Measurements from ENCODE around the gene NES. TPM values are rescaled to one million over a fixed set of nuclear protein-coding genes. Genes with fewer than 3 reads are reported as not detected.

The NES gene
- polyA plus RNA-seq, 1 donor = 146 TPM

DNA sequence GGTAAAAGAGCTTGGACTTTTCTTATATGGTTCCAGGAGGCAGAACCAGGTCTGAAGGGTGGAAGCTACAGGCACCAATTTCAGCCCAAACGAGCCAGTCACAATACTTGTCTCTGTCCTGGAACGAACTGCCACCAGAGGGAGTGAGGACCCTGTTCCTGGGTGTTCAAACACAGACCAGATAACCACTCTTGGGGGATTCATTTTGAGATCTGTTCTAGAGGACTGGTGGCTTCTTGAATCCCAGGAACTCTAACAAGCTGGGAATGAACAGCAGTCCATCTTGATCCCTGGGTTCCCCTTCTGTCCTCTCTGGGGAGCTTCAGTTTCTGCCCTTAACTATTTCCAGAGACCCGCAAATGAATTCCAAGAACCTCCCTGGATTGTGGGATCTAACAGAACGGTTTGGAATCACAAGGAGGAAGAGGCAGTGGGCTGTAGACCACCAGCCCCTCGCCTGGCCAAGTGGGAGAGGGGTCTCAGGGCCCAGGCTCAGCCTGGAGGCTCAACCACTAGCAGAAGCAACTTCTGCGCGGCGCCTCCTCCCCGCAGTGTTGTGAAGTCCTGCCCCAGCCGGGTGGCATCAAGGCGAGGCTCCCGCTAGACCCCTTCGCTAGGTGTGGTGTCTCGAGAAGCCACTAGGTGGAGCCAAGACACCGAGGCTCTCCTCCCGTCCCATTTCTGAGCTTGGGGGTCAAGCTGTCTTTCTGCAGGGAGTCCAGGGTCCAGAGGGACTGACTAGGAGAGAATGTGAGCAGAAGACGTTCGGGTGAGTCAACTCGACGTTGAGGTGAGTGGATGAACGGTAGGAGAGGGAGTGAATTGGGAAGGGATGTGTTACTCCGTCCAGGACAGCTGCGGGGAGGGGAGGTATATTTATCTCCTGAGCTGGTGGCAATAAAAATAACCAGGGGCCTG is 12.1 kb upstream of the NES start:
- DNase-seq = peak; percentile 91

GRCh38 chr1:156684227-156684782 is 7.1 kb upstream of the NES start:
- DNase-seq = no peak

- DNase-seq = no peak
Observed at GRCh38 chr1:156682166-156682890, 5.1 kb upstream of the NES start.

GRCh38 chr1:156681196-156681960 is 4.2 kb upstream of the NES start:
- DNase-seq = no peak

GRCh38 chr1:156680056-156680455 is 2.8 kb upstream of the NES start:
- no peak for DNase-seq

DNA sequence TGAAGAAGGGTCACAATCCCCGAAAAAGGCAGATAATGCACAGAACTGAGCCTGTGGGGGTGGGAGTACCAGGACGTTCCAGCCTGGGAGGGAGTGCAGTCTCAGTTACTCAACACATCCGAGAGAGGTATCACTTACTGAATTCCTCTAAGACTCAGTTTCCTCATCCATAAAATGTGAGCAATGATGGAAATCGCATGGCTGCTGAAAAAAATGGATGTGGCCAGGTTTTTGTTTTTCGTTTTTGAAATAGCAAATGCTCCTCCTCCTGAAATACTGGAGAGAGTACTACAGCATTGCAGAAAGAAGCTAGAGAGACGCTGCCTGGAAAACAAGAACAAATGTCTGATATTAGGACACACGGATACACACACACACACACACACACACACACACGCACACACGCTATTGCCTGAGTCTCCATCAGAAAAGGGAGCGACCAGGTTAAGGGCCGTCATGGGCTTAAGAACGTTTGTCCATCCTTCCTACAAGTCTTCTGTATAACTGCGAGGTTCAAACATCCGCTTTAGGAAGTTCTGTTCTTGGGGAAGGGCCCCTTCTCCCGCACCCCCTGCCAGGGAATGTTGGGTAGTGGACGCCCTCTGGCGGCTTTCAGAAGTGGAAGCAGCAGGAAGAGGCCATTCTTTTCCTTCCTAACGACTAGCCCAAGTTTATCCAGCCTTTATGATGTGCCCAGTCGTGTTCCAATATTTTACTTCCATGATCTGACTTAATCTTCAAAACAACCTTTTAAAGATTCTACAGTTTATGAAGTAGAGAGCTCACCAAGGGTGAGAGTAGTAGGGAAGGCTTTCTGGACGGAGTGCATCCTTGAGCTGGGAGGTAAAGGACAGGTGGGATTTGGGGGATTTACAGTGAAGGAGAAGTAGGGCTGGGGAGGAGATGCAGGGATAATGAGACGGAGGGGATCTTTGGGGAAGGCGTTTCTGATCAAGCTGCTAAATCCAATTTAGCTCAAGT is 699 bp upstream of the NES start:
- DNase-seq = no peak

DNA sequence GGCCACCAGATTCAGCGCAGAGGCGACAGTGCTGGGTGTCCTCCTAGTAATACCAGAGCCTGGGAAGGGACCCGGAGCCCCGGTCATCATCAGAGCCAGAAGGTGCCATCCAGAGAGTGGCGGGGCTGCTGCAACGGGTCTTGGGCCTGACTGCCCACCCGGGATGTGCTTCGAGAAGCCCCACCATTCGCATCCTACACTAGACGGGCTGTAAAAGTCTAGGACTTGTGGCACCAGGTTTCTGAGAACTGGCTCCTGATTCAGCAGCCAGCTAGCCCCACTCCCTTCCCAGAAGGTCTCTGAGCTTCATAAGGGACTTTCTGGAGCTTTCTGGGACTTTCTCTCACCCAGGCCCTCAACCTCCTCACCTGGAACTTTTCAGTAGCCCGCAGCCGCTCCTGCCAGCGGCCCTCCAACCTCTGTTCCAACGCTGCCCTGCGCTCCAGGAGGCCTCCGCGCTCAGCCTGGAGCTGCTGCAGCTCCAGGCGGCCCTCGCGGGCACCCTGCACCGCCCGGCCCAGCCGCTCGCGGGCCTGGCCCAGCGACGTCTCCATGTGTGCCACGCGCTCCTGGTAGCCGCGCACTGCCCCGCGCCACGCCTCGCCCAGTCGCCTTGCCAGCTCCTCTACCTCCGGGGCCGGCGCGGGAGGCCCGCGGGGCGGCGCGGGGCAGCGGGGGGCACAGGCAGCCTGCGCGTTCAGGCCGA is 940 bp downstream of the NES start:
- no peak for DNase-seq

DNA sequence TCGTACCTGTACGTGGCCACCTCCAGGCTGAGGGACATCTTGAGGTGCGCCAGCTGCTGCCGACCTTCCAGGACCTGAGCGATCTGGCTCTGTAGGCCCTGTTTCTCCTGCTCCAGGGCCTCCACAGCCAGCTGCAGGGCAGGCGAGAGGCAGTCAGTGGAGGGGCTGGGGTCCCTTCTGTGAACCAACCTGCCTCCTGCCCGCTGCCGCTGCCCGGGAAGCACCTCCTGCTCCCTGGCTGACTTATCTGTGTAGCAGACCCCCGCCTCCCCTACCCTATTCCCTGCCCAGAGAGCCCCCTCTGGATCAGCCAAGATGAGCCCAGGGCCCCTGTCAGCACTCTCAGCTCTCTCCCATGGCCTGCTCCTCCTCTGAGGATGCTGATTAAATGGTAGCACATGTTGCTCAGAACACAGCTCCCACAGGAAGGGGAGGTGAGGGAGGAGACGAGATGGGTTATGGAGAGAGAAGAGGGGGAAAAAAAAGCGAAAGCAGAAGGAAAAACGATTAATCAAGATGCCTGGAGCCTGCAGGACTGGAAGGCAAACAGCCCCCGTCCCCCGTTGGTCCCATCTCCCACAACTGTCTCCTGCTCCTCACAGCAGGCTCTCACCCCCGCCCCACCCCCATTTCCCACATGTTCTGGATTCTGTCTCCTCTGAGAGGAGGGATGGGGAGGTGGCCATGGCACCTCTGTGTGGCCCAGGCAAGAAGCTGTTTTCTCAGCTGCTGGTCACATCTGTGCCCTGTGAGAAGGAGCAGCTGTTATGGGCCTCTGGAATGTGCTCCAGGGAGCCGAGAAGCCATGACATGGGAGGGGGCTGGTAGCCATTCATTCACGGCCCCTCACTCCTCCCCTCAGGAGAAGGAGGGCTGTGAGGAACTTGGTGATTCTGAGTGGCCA is 1.7 kb downstream of the NES start:
- DNase-seq = no peak

DNA sequence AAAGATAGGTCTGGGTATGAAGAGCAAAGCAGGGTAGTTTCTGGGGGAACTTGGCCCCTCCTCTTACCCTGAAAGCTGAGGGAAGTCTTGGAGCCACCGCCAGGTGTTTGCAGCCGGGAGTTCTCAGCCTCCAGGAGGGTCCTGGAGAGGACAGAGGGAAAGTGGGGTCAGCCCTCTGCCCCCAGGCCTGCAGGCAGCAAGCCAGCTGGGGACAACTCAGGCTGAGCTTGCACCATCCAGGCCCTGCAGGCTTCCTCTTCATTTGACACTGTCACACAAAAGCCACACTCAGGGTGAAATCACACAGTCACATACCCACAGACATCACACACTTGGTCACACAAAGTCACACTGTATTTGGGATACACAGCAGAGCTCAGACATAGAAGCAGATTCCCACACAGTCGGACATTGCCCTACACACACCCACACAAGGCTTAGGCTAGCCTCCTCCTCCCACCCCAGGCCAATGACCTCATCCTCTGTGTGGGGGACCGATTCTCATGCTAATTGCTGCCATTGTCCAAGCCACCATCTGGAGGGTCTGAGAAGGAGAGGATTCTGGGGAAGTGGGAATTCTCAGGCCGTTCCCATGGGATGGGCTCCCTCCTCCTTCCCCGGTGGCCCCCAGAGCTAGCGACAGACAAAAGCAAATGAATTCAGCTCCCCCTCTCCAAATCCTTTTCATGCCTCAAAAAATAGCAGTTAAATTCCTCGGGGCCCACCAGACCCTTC is 3.7 kb downstream of the NES start:
- no peak for DNase-seq

GRCh38 chr1:156671804-156672203 is 5.4 kb downstream of the NES start:
- no peak for DNase-seq

GRCh38 chr1:156670791-156671190 is 6.4 kb downstream of the NES start:
- no peak for DNase-seq

GRCh38 chr1:156670359-156670758 is 6.8 kb downstream of the NES start:
- no peak for DNase-seq

GRCh38 chr1:156669794-156670193 is 7.4 kb downstream of the NES start:
- no peak for DNase-seq

DNA sequence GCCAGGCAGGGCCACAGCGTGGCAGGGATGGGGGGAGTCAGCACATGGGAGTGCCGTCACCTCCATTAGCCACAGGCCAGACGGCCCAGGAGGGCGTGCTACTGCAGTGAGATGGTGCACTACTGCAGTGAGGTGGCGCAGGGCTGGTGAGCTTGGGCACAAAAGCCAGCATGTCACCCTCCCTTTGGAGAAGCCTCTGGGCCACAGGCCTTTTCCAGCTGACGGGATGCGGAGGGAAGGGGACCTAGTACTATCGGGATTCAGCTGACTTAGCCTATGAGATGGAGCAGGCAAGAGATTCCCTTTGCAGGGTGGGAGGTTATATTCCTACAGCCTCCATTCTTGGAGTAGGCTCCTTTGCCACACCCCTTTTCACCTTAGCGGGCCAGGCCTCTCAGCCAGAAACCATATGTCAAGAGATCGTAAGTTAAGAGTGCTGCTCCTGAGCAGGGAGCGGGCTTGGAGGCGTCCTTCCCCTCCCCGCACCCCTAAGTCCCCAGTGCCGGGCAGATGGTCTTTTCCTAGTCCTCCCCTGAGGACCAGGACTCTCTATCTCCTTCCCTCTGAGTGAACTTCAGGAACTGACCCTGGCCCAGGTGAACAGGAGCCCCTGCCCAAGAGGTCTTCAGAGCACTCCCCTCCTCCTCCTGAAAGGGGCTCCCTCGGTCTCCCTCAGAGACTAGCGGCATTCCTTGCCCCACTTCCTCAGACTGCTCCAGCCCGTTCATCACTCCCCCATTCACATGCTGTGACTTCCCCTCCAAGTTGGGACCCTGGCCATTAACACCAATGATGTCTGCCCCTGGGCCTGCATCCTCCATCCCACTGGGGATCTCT is 8.2 kb downstream of the NES start:
- DNase-seq = no peak

- no peak for DNase-seq
Observed at GRCh38 chr1:156667968-156668709, 9.1 kb downstream of the NES start.

DNA sequence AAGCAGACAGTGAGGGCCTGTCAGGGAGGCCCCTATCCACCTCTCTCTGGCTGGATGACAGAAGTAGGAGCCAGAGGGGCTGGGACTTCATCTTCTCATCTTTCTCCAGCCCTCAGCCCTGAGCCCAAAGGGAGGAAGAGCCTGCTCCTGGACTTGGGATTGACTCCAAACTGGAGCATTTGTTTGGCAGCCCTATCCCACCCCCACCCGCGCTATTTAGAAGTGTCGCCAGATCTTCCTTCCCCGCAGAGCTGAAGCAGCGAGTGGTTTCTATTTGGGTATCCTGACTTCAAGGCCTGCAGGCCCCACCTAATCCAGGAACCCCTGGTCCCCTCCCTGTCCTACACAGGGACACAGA is 9.6 kb downstream of the NES start:
- no peak for DNase-seq

All from left kidney (tissue), 2 donors.